ENCODE data around the gene HSD17B14.
"Not testable (repeated sequence)": the region's sequence is repeated elsewhere in the genome, so short reads cannot be mapped to it uniquely, and the experiment has no call there.

HSD17B14 gene

GRCh38 chr19:48867123-48867745 lies 30.9 kb upstream of the HSD17B14 start:
- no peak for DNase-seq

GRCh38 chr19:48866692-48867091 lies 30.4 kb upstream of the HSD17B14 start:
- DNase-seq: no peak

- DNase-seq: no peak
Observed at GRCh38 chr19:48862827-48863226, 26.5 kb upstream of the HSD17B14 start.

GRCh38 chr19:48861313-48861712 lies 25.0 kb upstream of the HSD17B14 start:
- no peak for DNase-seq

GRCh38 chr19:48859711-48860572 lies 23.7 kb upstream of the HSD17B14 start:
- DNase-seq: no peak

- peak; percentile 51 to 69 (median 61) for DNase-seq
Observed at GRCh38 chr19:48858984-48859710, 22.9 kb upstream of the HSD17B14 start.

- DNase-seq: no peak
Observed at GRCh38 chr19:48856921-48857320, 20.6 kb upstream of the HSD17B14 start.

GRCh38 chr19:48854103-48854502 lies 17.8 kb upstream of the HSD17B14 start:
- no peak for DNase-seq

- no peak for DNase-seq
Observed at GRCh38 chr19:48853483-48853882, 17.2 kb upstream of the HSD17B14 start.

GRCh38 chr19:48852292-48852691 lies 16.0 kb upstream of the HSD17B14 start:
- DNase-seq: no peak

- DNase-seq: not testable (repeated sequence)
Observed at GRCh38 chr19:48846659-48847058, 10.4 kb upstream of the HSD17B14 start.

- no peak for DNase-seq
Observed at GRCh38 chr19:48845384-48845783, 9.1 kb upstream of the HSD17B14 start.

- DNase-seq: no peak
Observed at GRCh38 chr19:48844472-48844871, 8.2 kb upstream of the HSD17B14 start.

GRCh38 chr19:48842789-48843162 lies 6.5 kb upstream of the HSD17B14 start:
- peak in 2 of 4 experiments; percentile 6 to 9 for DNase-seq

GRCh38 chr19:48841571-48841970 lies 5.3 kb upstream of the HSD17B14 start:
- DNase-seq: no peak

GRCh38 chr19:48841047-48841446 lies 4.8 kb upstream of the HSD17B14 start:
- DNase-seq: no peak

- DNase-seq: no peak
Observed at GRCh38 chr19:48837687-48838086, 1.4 kb upstream of the HSD17B14 start.

GRCh38 chr19:48837051-48837524 lies 797 bp upstream of the HSD17B14 start:
- DNase-seq: peak; percentile 34 to 58 (median 42)

- DNase-seq: peak; percentile 84 to 95 (median 88)
Observed at GRCh38 chr19:48835734-48836088, 580 bp downstream of the HSD17B14 start.

- no peak for DNase-seq
Observed at GRCh38 chr19:48833977-48834376, 2.3 kb downstream of the HSD17B14 start.

GRCh38 chr19:48833049-48833448 lies 3.2 kb downstream of the HSD17B14 start:
- no peak for DNase-seq

GRCh38 chr19:48830965-48831364 lies 5.3 kb downstream of the HSD17B14 start:
- no peak for DNase-seq

- no peak for DNase-seq
Observed at GRCh38 chr19:48830088-48830487, 6.2 kb downstream of the HSD17B14 start.

- DNase-seq: no peak
Observed at GRCh38 chr19:48826606-48827020, 9.7 kb downstream of the HSD17B14 start.

All from activated CD4-positive, CD25-positive, alpha-beta regulatory T cell (primary cell).